ENCODE results near the gene SARNP. TPM values are rescaled to one million over a fixed set of nuclear protein-coding genes. Genes with fewer than 3 reads are reported as not detected.

SARNP gene
- total and polyA plus RNA-seq, 4 donors: 19.1 to 34.2 (median 25.6) TPM

DNA sequence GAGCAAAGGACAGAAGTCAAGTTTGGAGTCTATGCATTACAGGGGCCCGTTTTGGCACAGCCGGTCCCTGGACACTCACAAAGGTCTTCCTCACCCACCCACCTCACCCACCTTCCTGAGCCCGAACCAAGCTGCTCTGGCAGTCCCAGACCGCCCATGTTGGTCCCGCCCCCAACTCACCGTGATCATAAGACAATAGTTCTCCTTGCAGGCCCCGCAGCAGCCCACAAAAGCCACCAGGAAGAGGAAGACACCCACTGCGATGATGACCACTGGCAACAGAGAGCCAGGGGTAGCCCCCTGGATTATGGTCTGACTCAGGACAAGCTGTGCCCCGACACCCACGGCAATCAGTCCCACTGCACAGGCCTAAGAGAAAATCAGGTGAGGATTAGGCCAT lies 90.6 kb downstream of the SARNP start:
- Histone ChIP-seq H3K27ac (ENCODE audit: low read depth in 1 of 2, low read length in 2 of 2) (peak overlapping the region; percentile 93 to 96), H3K27me3 (ENCODE audit: control insufficient read depth in 4 of 4, insufficient read depth in 4 of 4, low read length in 3 of 4) (no peaks in the 10 kb centered on the region), H3K4me1 (ENCODE audit: control insufficient read depth in 4 of 4, insufficient read depth in 4 of 4, low read length in 3 of 4) (peaks cover 5 to 48% (median 31%) of the 10 kb centered on the region in 4 donors), H3K4me3 (ENCODE audit: low read depth in 1 of 3, low read length in 3 of 3) (peak overlapping the region in 2 of 3 donors; percentile 55 to 84), H3K9ac (ENCODE audit: low read depth in 1 of 2, low read length in 2 of 2) (peak overlapping the region in 1 of 2 donors; percentile 36), H3K36me3 (ENCODE audit: control insufficient read depth in 4 of 4, insufficient read depth in 3 of 4, low read depth in 1 of 4, low read length in 3 of 4) (peaks cover 0 to 17% (median 9%) of the 10 kb centered on the region in 4 donors), H3K9me3 (ENCODE audit: control insufficient read depth in 4 of 4, low read length in 3 of 4) (no peaks in the 10 kb centered on the region)
- TF ChIP-seq TAF1 (conservative IDR thresholded peaks at IDR 0.05): no peak
- no peak for TF ChIP-seq YY1 (IDR thresholded peaks at IDR 0.05)
- TF ChIP-seq EGR1 (IDR thresholded peaks at IDR 0.05; ENCODE audit: low read depth in 2 of 2): no peak
- no peak for TF ChIP-seq JUND (IDR thresholded peaks at IDR 0.05)
- no peak for TF ChIP-seq RAD21 (IDR thresholded peaks at IDR 0.05)
- TF ChIP-seq SP1 (IDR thresholded peaks at IDR 0.05): no peak
- no peak for TF ChIP-seq FOXA2 (IDR thresholded peaks at IDR 0.05)
- no peak for TF ChIP-seq NR2F2 (IDR thresholded peaks at IDR 0.05)
- TF ChIP-seq, protein P1, sequence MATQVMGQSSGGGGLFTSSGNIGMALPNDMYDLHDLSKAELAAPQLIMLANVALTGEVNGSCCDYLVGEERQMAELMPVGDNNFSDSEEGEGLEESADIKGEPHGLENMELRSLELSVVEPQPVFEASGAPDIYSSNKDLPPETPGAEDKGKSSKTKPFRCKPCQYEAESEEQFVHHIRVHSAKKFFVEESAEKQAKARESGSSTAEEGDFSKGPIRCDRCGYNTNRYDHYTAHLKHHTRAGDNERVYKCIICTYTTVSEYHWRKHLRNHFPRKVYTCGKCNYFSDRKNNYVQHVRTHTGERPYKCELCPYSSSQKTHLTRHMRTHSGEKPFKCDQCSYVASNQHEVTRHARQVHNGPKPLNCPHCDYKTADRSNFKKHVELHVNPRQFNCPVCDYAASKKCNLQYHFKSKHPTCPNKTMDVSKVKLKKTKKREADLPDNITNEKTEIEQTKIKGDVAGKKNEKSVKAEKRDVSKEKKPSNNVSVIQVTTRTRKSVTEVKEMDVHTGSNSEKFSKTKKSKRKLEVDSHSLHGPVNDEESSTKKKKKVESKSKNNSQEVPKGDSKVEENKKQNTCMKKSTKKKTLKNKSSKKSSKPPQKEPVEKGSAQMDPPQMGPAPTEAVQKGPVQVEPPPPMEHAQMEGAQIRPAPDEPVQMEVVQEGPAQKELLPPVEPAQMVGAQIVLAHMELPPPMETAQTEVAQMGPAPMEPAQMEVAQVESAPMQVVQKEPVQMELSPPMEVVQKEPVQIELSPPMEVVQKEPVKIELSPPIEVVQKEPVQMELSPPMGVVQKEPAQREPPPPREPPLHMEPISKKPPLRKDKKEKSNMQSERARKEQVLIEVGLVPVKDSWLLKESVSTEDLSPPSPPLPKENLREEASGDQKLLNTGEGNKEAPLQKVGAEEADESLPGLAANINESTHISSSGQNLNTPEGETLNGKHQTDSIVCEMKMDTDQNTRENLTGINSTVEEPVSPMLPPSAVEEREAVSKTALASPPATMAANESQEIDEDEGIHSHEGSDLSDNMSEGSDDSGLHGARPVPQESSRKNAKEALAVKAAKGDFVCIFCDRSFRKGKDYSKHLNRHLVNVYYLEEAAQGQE (IDR thresholded peaks at IDR 0.05): no peak
- no peak for TF ChIP-seq MAX (IDR thresholded peaks at IDR 0.05)
- TF ChIP-seq GABPA (IDR thresholded peaks at IDR 0.05 in 1 of 2, conservative IDR thresholded peaks at IDR 0.05 in 1 of 2): no peak
- no peak for TF ChIP-seq FOXA1 (IDR thresholded peaks at IDR 0.05)
- no peak for TF ChIP-seq RXRA (IDR thresholded peaks at IDR 0.05)
- no peak for TF ChIP-seq HNF4A (conservative IDR thresholded peaks at IDR 0.05)
- TF ChIP-seq, protein P2, sequence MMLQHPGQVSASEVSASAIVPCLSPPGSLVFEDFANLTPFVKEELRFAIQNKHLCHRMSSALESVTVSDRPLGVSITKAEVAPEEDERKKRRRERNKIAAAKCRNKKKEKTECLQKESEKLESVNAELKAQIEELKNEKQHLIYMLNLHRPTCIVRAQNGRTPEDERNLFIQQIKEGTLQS (IDR thresholded peaks at IDR 0.05): no peak
- no peak for TF ChIP-seq HNF4G (IDR thresholded peaks at IDR 0.05)
- TF ChIP-seq, protein P3, sequence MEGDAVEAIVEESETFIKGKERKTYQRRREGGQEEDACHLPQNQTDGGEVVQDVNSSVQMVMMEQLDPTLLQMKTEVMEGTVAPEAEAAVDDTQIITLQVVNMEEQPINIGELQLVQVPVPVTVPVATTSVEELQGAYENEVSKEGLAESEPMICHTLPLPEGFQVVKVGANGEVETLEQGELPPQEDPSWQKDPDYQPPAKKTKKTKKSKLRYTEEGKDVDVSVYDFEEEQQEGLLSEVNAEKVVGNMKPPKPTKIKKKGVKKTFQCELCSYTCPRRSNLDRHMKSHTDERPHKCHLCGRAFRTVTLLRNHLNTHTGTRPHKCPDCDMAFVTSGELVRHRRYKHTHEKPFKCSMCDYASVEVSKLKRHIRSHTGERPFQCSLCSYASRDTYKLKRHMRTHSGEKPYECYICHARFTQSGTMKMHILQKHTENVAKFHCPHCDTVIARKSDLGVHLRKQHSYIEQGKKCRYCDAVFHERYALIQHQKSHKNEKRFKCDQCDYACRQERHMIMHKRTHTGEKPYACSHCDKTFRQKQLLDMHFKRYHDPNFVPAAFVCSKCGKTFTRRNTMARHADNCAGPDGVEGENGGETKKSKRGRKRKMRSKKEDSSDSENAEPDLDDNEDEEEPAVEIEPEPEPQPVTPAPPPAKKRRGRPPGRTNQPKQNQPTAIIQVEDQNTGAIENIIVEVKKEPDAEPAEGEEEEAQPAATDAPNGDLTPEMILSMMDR (IDR thresholded peaks at IDR 0.05; ENCODE audit: low read depth, low read length, missing input control): no peak
- no peak for DNase-seq (ENCODE audit: low spot score)
- WGBS: 66% methylated on average over 10 of the region's 10 CpGs

DNA sequence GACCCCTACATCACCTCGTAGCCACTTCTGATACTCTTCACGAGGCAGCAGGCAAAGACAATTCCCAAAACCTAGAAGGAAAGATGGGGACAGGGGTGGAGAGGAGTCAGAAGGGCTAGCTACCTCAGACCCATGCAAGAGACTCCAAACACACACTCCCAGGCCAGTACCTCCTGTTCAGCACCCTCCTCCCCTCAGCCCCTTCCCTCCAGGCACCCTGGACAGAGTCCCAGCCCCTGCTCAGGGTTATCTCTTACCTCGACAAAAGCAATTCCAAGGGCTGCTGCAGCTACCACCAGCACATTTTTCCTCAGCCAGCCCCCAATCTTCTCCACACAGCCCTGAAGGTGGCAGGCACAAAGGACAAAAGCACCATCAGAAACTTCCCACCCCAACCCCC lies 92.0 kb downstream of the SARNP start:
- H3K27ac ChIP-seq (ENCODE audit: low read depth in 1 of 2, low read length in 2 of 2): no peak overlapping the region
- H3K27me3 ChIP-seq (ENCODE audit: control insufficient read depth in 4 of 4, insufficient read depth in 4 of 4, low read length in 3 of 4): no peaks in the 10 kb centered on the region
- no peak overlapping the region for H3K4me3 ChIP-seq (ENCODE audit: low read depth in 1 of 3, low read length in 3 of 3)
- 64% methylated on average over 3 of the region's 3 CpGs for WGBS
- H3K4me1 ChIP-seq (ENCODE audit: control insufficient read depth in 4 of 4, insufficient read depth in 4 of 4, low read length in 3 of 4): peaks cover 8 to 61% (median 41%) of the 10 kb centered on the region in 4 donors
- DNase-seq (ENCODE audit: low spot score): no peak
- H3K9me3 ChIP-seq (ENCODE audit: control insufficient read depth in 4 of 4, low read length in 3 of 4): no peaks in the 10 kb centered on the region
- H3K9ac ChIP-seq (ENCODE audit: low read depth in 1 of 2, low read length in 2 of 2): no peak overlapping the region
- H3K36me3 ChIP-seq (ENCODE audit: control insufficient read depth in 4 of 4, insufficient read depth in 3 of 4, low read depth in 1 of 4, low read length in 3 of 4): peaks cover 0 to 17% (median 9%) of the 10 kb centered on the region in 4 donors
- no peak for TF ChIP-seq FOXA1 (IDR thresholded peaks at IDR 0.05)
- TF ChIP-seq, protein P3 (IDR thresholded peaks at IDR 0.05; ENCODE audit: low read depth, low read length, missing input control): no peak
- TF ChIP-seq RAD21 (IDR thresholded peaks at IDR 0.05): no peak
- TF ChIP-seq HNF4G (IDR thresholded peaks at IDR 0.05): no peak
- TF ChIP-seq, protein P1 (IDR thresholded peaks at IDR 0.05): no peak
- TF ChIP-seq, protein P2 (IDR thresholded peaks at IDR 0.05): no peak
- no peak for TF ChIP-seq MAX (IDR thresholded peaks at IDR 0.05)
